ENCODE results near the gene FUT1.
A peak's percentile ranks its signal among the peaks of the same experiment; 100 is the strongest.
"Not testable (repeated sequence)": the region's sequence is repeated elsewhere in the genome, so short reads cannot be mapped to it uniquely, and the experiment has no call there.

FUT1 gene

GRCh38 chr19:48740164-48740972, 12.1 kb downstream of the FUT1 start, which contains the start of gene RASIP1:
Gene RASIP1 (minus strand): TSS chr19:48740610. CDS start chr19:48740282, 328 bp downstream.
- DNase-seq, result no peak

GRCh38 chr19:48739404-48740163, 12.9 kb downstream of the FUT1 start:
- DNase-seq, result peak; percentile 64

GRCh38 chr19:48738557-48739403, 13.7 kb downstream of the FUT1 start:
- DNase-seq, result peak; percentile 87

GRCh38 chr19:48737360-48737998, 15.0 kb downstream of the FUT1 start:
- DNase-seq, result peak; percentile 11

GRCh38 chr19:48735031-48735615, 17.3 kb downstream of the FUT1 start:
- DNase-seq, result peak; percentile 74

- DNase-seq, result no peak
Measured at GRCh38 chr19:48734625-48735024, 17.8 kb downstream of the FUT1 start.

- DNase-seq, result no peak
Measured at GRCh38 chr19:48731452-48731851, 21.0 kb downstream of the FUT1 start.

- DNase-seq, result no peak
Measured at GRCh38 chr19:48728911-48729664, 23.4 kb downstream of the FUT1 start.

GRCh38 chr19:48726556-48726955, 25.9 kb downstream of the FUT1 start:
- DNase-seq, result no peak

GRCh38 chr19:48724796-48725753, 27.4 kb downstream of the FUT1 start:
- peak; percentile 71 for DNase-seq

- no peak for DNase-seq
Measured at GRCh38 chr19:48722196-48722708, 30.2 kb downstream of the FUT1 start.

GRCh38 chr19:48720613-48721296, 31.7 kb downstream of the FUT1 start:
- peak; percentile 100 for DNase-seq

- DNase-seq, result no peak
Measured at GRCh38 chr19:48720251-48720612, 32.2 kb downstream of the FUT1 start.

GRCh38 chr19:48719263-48720171, 32.9 kb downstream of the FUT1 start, which contains the start of gene MAMSTR:
Gene MAMSTR (minus strand): TSS chr19:48719725. CDS start chr19:48719031, 694 bp downstream.
- DNase-seq, result peak; percentile 76

- DNase-seq, result no peak
Measured at GRCh38 chr19:48718711-48719231, 33.7 kb downstream of the FUT1 start.

GRCh38 chr19:48718106-48718505, 34.3 kb downstream of the FUT1 start:
- DNase-seq, result not testable (repeated sequence)

- peak; percentile 48 for DNase-seq
Measured at GRCh38 chr19:48716562-48717291, 35.7 kb downstream of the FUT1 start.

Data from NCI-H2171 treated with DMSO at 0.1 percent for 48 hours (cell line).